Germinal center (tissue), 1 donor: ENCODE data around the gene TULP4.
"Not testable (repeated sequence)": the region's sequence is repeated elsewhere in the genome, so short reads cannot be mapped to it uniquely, and the experiment has no call there.

ENCODE experiments used
- DNase-seq: peaks from one replicate; pipeline ENCODE4 v3.0.0; 2012; ENCODE audit warnings: mixed read lengths, low spot score

TULP4 gene

GRCh38 chr6:158391276-158391675 lies 79.0 kb downstream of the TULP4 start:
- DNase-seq = no peak

- DNase-seq = not testable (repeated sequence)
Measured at GRCh38 chr6:158391977-158392376, 79.7 kb downstream of the TULP4 start.

GRCh38 chr6:158396136-158396535 lies 83.9 kb downstream of the TULP4 start:
- DNase-seq = no peak

GRCh38 chr6:158397578-158397977 lies 85.3 kb downstream of the TULP4 start:
- no peak for DNase-seq

GRCh38 chr6:158398252-158399024 lies 86.2 kb downstream of the TULP4 start:
- DNase-seq = no peak

GRCh38 chr6:158399040-158399700 lies 86.9 kb downstream of the TULP4 start:
- no peak for DNase-seq

GRCh38 chr6:158402184-158402583 lies 89.9 kb downstream of the TULP4 start:
- DNase-seq = no peak

GRCh38 chr6:158405321-158405831 lies 93.1 kb downstream of the TULP4 start:
- DNase-seq = not testable (repeated sequence)

GRCh38 chr6:158405933-158406332 lies 93.7 kb downstream of the TULP4 start:
- DNase-seq = no peak

- DNase-seq = no peak
Measured at GRCh38 chr6:158406736-158407135, 94.5 kb downstream of the TULP4 start.

- DNase-seq = no peak
Measured at GRCh38 chr6:158408013-158408412, 95.7 kb downstream of the TULP4 start.

- DNase-seq = no peak
Measured at GRCh38 chr6:158408552-158409130, 96.4 kb downstream of the TULP4 start.

- no peak for DNase-seq
Measured at GRCh38 chr6:158409451-158409850, 97.2 kb downstream of the TULP4 start.

- DNase-seq = no peak
Measured at GRCh38 chr6:158410784-158411183, 98.5 kb downstream of the TULP4 start.

- DNase-seq = no peak
Measured at GRCh38 chr6:158411998-158412397, 99.7 kb downstream of the TULP4 start.

GRCh38 chr6:158413028-158413427 lies 100.8 kb downstream of the TULP4 start:
- DNase-seq = no peak

GRCh38 chr6:158413814-158414565 lies 101.7 kb downstream of the TULP4 start:
- no peak for DNase-seq

- DNase-seq = no peak
Measured at GRCh38 chr6:158414851-158415262, 102.6 kb downstream of the TULP4 start.

- no peak for DNase-seq
Measured at GRCh38 chr6:158415666-158416065, 103.4 kb downstream of the TULP4 start.

- no peak for DNase-seq
Measured at GRCh38 chr6:158416883-158417759, 104.9 kb downstream of the TULP4 start.

- no peak for DNase-seq
Measured at GRCh38 chr6:158417760-158418098, 105.5 kb downstream of the TULP4 start.
